ENCODE results near the gene SIGLEC6. TPM values are rescaled to one million over a fixed set of nuclear protein-coding genes. Genes with fewer than 3 reads are reported as not detected.
A peak's percentile ranks its signal among the peaks of the same experiment; 100 is the strongest.

Gene SIGLEC6
- total and polyA plus RNA-seq, 3 donors from 2014 or later, result 0.29 to 1.1 (median 0.55) TPM

DNA sequence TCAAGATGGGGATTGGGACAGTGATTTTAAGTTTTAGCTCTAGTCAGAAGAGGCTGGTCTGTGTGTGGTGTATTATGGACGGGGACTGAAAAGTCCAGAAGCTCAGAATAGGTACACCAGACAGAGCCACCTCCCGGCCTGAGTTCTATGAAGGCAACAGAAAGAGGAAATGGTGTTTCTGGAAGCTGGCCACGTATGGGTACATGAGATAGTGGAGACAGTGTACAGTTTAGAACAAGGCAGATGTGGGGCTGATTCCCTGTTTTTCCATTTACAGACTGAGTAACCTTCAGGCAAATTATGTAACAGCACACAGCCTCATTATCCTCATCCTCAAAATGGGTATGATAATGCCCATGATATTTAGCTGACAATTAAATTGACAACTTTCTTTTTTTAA lies 40.9 kb upstream of the SIGLEC6 start:
- Histone ChIP-seq H3K36me3 (ENCODE audit: low read depth, missing control alignments) (no peaks in the 10 kb centered on the region), H3K9me3 (no peaks in the 10 kb centered on the region), H3K27ac (no peak overlapping the region), H3K4me1 (peaks cover 9% of the 10 kb centered on the region), H3K27me3 (no peaks in the 10 kb centered on the region), H3K4me3 (peak overlapping the region in 1 of 2 donors; percentile 87)
- TF ChIP-seq, protein P1, sequence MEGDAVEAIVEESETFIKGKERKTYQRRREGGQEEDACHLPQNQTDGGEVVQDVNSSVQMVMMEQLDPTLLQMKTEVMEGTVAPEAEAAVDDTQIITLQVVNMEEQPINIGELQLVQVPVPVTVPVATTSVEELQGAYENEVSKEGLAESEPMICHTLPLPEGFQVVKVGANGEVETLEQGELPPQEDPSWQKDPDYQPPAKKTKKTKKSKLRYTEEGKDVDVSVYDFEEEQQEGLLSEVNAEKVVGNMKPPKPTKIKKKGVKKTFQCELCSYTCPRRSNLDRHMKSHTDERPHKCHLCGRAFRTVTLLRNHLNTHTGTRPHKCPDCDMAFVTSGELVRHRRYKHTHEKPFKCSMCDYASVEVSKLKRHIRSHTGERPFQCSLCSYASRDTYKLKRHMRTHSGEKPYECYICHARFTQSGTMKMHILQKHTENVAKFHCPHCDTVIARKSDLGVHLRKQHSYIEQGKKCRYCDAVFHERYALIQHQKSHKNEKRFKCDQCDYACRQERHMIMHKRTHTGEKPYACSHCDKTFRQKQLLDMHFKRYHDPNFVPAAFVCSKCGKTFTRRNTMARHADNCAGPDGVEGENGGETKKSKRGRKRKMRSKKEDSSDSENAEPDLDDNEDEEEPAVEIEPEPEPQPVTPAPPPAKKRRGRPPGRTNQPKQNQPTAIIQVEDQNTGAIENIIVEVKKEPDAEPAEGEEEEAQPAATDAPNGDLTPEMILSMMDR (IDR thresholded peaks at IDR 0.05), result no peak
- TF ChIP-seq POLR2A (IDR thresholded peaks at IDR 0.05), result no peak
- WGBS, 2 donors, result 39 to 61% methylated on average over 3 of the region's 3 CpGs
- intact Hi-C loops (cut with DNase I; ENCODE audit: low total_unique reads), result no loop called here
- no peak for DNase-seq

DNA sequence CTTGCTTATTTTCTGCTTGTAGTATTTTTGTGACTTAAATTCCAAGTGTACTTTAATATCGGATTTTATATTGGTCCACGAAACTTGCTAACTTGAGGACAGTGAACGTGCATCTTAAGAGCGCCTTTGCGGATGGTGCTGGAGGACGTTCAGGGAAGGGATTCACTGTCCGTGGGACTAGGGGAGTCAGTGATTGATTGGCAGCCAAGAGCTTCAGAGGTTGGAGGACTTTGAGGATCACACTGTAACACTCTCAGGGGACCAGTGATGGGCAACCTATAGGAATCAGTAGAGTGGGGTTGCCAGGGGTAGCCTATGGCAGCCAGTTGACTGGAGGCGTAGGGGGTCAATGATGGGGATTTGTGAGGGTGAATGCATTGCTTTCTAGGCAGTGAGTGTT lies 40.1 kb upstream of the SIGLEC6 start:
- no peak for DNase-seq
- TF ChIP-seq POLR2A (IDR thresholded peaks at IDR 0.05), result no peak
- TF ChIP-seq, protein P1 (IDR thresholded peaks at IDR 0.05), result no peak
- Histone ChIP-seq H3K4me1 (peaks cover 9% of the 10 kb centered on the region), H3K27ac (peak overlapping the region in 1 of 2 donors; percentile 73), H3K9me3 (no peaks in the 10 kb centered on the region), H3K4me3 (peak overlapping the region; percentile 78 to 87), H3K27me3 (no peaks in the 10 kb centered on the region), H3K36me3 (ENCODE audit: low read depth, missing control alignments) (no peaks in the 10 kb centered on the region)
- intact Hi-C loops (cut with DNase I; ENCODE audit: low total_unique reads), result no loop called here
- 3 to 4% methylated on average over 8 of the region's 8 CpGs for WGBS, 2 donors

DNA sequence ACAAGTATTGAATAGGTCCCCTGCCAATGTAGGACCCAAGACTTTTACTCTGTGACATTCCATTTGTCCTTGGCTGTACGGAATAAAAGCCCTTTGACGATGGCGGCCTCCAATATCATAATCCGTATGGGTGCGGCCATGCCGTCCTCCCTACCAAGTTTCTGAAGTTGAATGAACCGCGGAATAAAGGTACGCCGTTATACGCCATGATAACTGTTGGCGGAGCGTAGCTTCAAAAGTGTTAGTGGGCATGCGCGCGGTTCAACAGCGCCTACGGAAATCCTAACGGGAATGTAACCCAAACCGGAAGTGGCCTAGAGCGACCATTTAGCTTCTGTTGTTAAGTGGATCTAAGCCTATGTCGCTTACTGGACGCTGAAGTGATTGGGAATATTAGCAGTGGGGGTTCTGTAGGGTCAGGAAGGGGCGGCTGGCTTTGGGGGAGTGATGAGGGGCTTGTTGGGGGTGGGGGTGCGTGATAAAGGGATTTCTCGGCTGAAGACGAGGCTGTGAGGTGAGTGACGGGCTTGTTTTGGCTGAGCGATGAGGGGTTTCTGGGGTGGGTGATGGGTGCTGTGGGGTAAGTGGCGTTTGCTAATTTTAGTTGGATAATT lies 39.6 kb upstream of the SIGLEC6 start, which contains the start of gene ZNF175:
Gene ZNF175, plus strand, starts transcription at position 322 of the 614 bp plus-strand sequence. CDS start 2,047 bp downstream, outside the sequence.
- Histone ChIP-seq H3K27ac (peak within 1 kb of the TSS; percentile 67 to 73), H3K36me3 (ENCODE audit: low read depth, missing control alignments) (no peaks in the 10 kb centered on the region), H3K9me3 (no peaks in the 10 kb centered on the region), H3K27me3 (no peaks in the 10 kb centered on the region), H3K4me3 (peak within 1 kb of the TSS; percentile 78 to 87), H3K4me1 (peaks cover 9% of the 10 kb centered on the region)
- 0% methylated on average over 30 of the region's 30 CpGs for WGBS, 2 donors
- intact Hi-C loops (cut with DNase I; ENCODE audit: low total_unique reads), result no loop called here
- DNase-seq, result peak; percentile 98
- TF ChIP-seq POLR2A (IDR thresholded peaks at IDR 0.05), result no peak
- TF ChIP-seq, protein P1 (IDR thresholded peaks at IDR 0.05), result no peak

DNA sequence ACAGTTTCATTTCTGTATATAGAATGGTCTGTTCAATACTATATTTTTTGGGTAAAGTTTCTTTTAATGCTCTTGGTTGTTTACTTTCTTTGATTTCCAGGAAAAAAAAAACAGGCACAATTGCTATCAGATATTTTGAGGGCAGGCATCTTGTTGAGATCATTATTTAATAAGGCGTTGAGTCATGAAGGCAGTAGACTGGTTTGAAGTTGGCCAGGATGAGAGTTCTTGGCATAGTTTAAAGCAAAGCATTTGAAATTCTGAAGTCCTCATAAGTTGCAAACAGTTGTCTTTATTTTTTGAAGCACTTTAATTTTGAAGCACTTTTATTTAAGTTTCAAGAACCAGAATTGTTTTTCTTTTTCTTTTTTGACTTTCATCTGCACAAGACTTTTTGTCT lies 37.0 kb upstream of the SIGLEC6 start:
- TF ChIP-seq, protein P1 (IDR thresholded peaks at IDR 0.05), result no peak
- TF ChIP-seq POLR2A (IDR thresholded peaks at IDR 0.05), result no peak
- WGBS, 2 donors, result 83 to 88% methylated on average over 1 of the region's 1 CpG

DNA sequence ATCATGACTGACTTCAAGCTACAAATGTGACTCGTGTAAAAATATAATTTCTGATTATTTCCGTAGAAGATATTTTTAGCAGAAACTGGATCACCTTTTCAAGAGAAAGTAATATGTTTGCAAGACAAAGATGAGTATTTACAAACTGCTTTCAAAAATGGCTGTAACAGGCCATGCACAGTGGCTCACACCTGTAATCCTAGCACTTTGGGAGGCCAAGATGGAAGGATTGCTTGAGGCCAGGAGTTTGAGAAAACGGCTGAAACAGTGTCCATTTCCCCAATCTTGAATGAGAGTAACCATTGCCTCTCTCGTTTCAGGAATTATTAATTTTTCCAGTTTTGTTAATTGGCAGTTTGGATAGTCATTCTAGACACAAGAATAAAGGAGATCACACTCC lies 36.1 kb upstream of the SIGLEC6 start:
- 80 to 83% methylated on average over 4 of the region's 4 CpGs for whole genome bisulfite sequencing, 2 donors
- TF ChIP-seq, protein P1 (IDR thresholded peaks at IDR 0.05), result no peak
- TF ChIP-seq POLR2A (IDR thresholded peaks at IDR 0.05), result no peak
- H3K9me3 ChIP-seq, result no peaks in the 10 kb centered on the region
- no peak overlapping the region for H3K27ac ChIP-seq
- no peak for DNase-seq
- peaks cover 9% of the 10 kb centered on the region for H3K4me1 ChIP-seq
- H3K36me3 ChIP-seq (ENCODE audit: low read depth, missing control alignments), result no peaks in the 10 kb centered on the region
- no peak overlapping the region for H3K4me3 ChIP-seq
- H3K27me3 ChIP-seq, result no peaks in the 10 kb centered on the region
- intact Hi-C loops (cut with DNase I; ENCODE audit: low total_unique reads), result no loop called here

More for the DNA sequence above, 37.0 kb upstream of the SIGLEC6 start:
- no peaks in the 10 kb centered on the region for H3K9me3 ChIP-seq
- no peaks in the 10 kb centered on the region for H3K27me3 ChIP-seq
- H3K27ac ChIP-seq, result no peak overlapping the region
- intact Hi-C loops (cut with DNase I; ENCODE audit: low total_unique reads), result no loop called here
- no peak for DNase-seq
- peaks cover 9% of the 10 kb centered on the region for H3K4me1 ChIP-seq
- no peaks in the 10 kb centered on the region for H3K36me3 ChIP-seq (ENCODE audit: low read depth, missing control alignments)
- no peak overlapping the region for H3K4me3 ChIP-seq

Measured in testis (tissue), 3 donors.